K562 (cell line): ENCODE measurements around the gene ARID3C. TPM values are rescaled to one million over a fixed set of nuclear protein-coding genes. Genes with fewer than 3 reads are reported as not detected.

ENCODE experiments used
- ATAC-seq: fragments of 200-7000 bp; cut with Tn5 transposase; 3 replicates; pipeline ENCODE4 v1.9.1; 2020; ENCODE audit warnings: moderate library complexity
- BruUV-seq: library from RNA; stranded (reverse); fragments of 400-500 nt; replicated peaks from 2 replicates; lab custom pipeline; 2021; lab: Mats Ljungman, UMichigan
- CTCF ChIA-PET: fragments of 300-600 bp; formaldehyde crosslinking; extraction: SDS; loops from one replicate; lab custom pipeline; 2021; ENCODE audit warnings: low intra/inter-chr PET ratio; lab: Yijun Ruan, JAX
- POLR2A ChIA-PET: fragments of 300-600, 350-650 bp; sonication (Branson Sonifier 250); formaldehyde crosslinking; extraction: SDS; loops from one replicate; lab custom pipeline; 2021; ENCODE audit warnings: antibody characterized with exemption, inconsistent platforms; lab: Yijun Ruan, JAX
- DNase-seq, 4 experiments: peaks; one replicate each; pipeline versions ENCODE4 v3.0.0 to v3.0.0-alpha.2; 2011 to 2018; ENCODE audit warnings: low spot score in 3 of 4, mixed read lengths in 3 of 4; ENCODE audit errors: extremely low read depth in 1 of 4
- FAIRE-seq: peaks from 2 replicates; lab custom pipeline; 2011; peaks lifted over from hg19 to GRCh38; lab: Jason Lieb, UNC
- H2AFZ ChIP-seq: 2 replicates; pipeline ENCODE4 v1.6.0; 2011; ENCODE audit warnings: low read depth, low read length, control low read depth, inconsistent platforms
- H3K27ac ChIP-seq: fragments of 200-600 bp; 3 replicates; pipeline ENCODE4 v1.8.0; 2011; ENCODE audit warnings: low read depth, mild to moderate bottlenecking, control low read depth, inconsistent platforms, low read length, moderate library complexity, mixed read lengths; ENCODE audit errors: extremely low read depth
- H3K27me3 ChIP-seq, 2 experiments: fragments of 300-600 bp in 1 of 2; 2 replicates in 1 of 2; 3 replicates in 1 of 2; pipeline versions ENCODE4 v1.6.0 to v1.8.0; 2011; ENCODE audit warnings: inconsistent platforms in 2 of 2, low read length in 2 of 2, mild to moderate bottlenecking in 1 of 2, mixed read lengths in 1 of 2, moderate library complexity in 1 of 2; ENCODE audit not compliant: control insufficient read depth in 2 of 2, insufficient read depth in 2 of 2
- H3K36me3 ChIP-seq: fragments of 300-600 bp; 3 replicates; pipeline ENCODE4 v1.8.0; 2011; ENCODE audit warnings: mild to moderate bottlenecking, low read length, inconsistent platforms; ENCODE audit not compliant: control insufficient read depth, insufficient read depth
- H3K4me1 ChIP-seq, 2 experiments: fragments of 200-600 bp in 1 of 2; replicated peaks in 1 of 2; 2 replicates in 1 of 2; 3 replicates in 1 of 2; pipeline versions ENCODE4 v1.5.1 to v1.8.0; 2011; ENCODE audit warnings: inconsistent platforms in 2 of 2, low read length in 2 of 2, mild to moderate bottlenecking in 1 of 2, mixed read lengths in 1 of 2, moderate library complexity in 1 of 2; ENCODE audit not compliant: control insufficient read depth in 2 of 2, insufficient read depth in 2 of 2
- H3K4me2 ChIP-seq: 2 replicates; pipeline ENCODE4 v1.6.1; 2011; ENCODE audit warnings: low read length, control low read depth, inconsistent platforms, mixed read lengths; ENCODE audit not compliant: insufficient read depth
- H3K4me3 ChIP-seq: fragments of 200-600 bp; sonication (generic), shearing (Covaris generic); 2 replicates; pipeline ENCODE4 v1.5.1; 2016; ENCODE audit warnings: control low read depth, inconsistent platforms
- H3K79me2 ChIP-seq: fragments of 200-600 bp; 3 replicates; pipeline ENCODE4 v1.8.0; 2011; ENCODE audit warnings: low read length, inconsistent platforms; ENCODE audit not compliant: control insufficient read depth, insufficient read depth
- H3K9ac ChIP-seq, 2 experiments: 2 replicates each; pipeline versions ENCODE4 v1.6.0 to v1.6.1; 2011; ENCODE audit warnings: low read depth in 2 of 2, low read length in 2 of 2, control low read depth in 1 of 2, inconsistent platforms in 1 of 2, mild to moderate bottlenecking in 1 of 2, mixed read lengths in 1 of 2; ENCODE audit not compliant: insufficient read depth in 1 of 2
- H3K9me1 ChIP-seq: one replicate; pipeline ENCODE4 v1.6.0; 2011; ENCODE audit warnings: inconsistent platforms, mild to moderate bottlenecking, low read length, moderate library complexity; ENCODE audit not compliant: control insufficient read depth, insufficient read depth
- H3K9me3 ChIP-seq: replicated peaks from 2 replicates; pipeline ENCODE4 v1.5.1; 2011; ENCODE audit warnings: low read depth, low read length, inconsistent platforms; ENCODE audit not compliant: control insufficient read depth, insufficient read depth
- H4K20me1 ChIP-seq: replicated peaks from 2 replicates; pipeline ENCODE4 v1.6.1; 2011; ENCODE audit warnings: low read length, inconsistent platforms, mixed read lengths; ENCODE audit not compliant: control insufficient read depth, insufficient read depth
- MYC ChIP-seq, 2 experiments: fragments of 250-450 bp in 1 of 2; sonication (Bioruptor Pico) in 1 of 2; IDR thresholded peaks; 2 replicates each; pipeline versions ENCODE4 v1.5.1 to v1.6.1; 2012 to 2021; ENCODE audit warnings: low read depth in 2 of 2, borderline replicate concordance in 1 of 2, improper control_type of control experiment in 1 of 2, low read length in 1 of 2, mild to moderate bottlenecking in 1 of 2, moderate library complexity in 1 of 2
- ZNF431 ChIP-seq: sonication (generic); formaldehyde crosslinking; IDR thresholded peaks from 2 replicates; pipeline ENCODE4 v1.8.0; 2022; ENCODE audit warnings: mild to moderate bottlenecking, missing genetic modification reagents
- WGBS: fragments of 100-300 bp; shearing (Covaris generic); methylation state at CpG from one replicate; pipeline ENCODE4 v1.1.6; 2016; ENCODE audit warnings: low coverage, mixed read lengths; ENCODE audit not compliant: insufficient coverage; ENCODE audit errors: missing lambda C conversion rate; 5-methylcytosine and 5-hydroxymethylcytosine counted together
- in situ Hi-C: fragments of 300-500 bp; cut with MboI; formaldehyde crosslinking; loops from 4 replicates; pipeline ENCODE4 v1.15.0; 2018; ENCODE audit warnings: inconsistent platforms, mixed read lengths
- intact Hi-C: fragments of 100-400 bp; cut with micrococcal nuclease; formaldehyde crosslinking; loops from 2 replicates; pipeline ENCODE4 v1.14.2; 2022
- polyA plus RNA-seq, 8 experiments: library from polyadenylated mRNA; depleted of rRNA in 4 of 8; stranded (reverse) in 5 of 8; unstranded in 3 of 8; fragments of >200 nt; fragmentation: Nextera tagmentation in 2 of 8; fragmentation: Illumina TruSeq in 1 of 8; extraction: Ambion mirVana in 2 of 8; extraction: Trizol in 1 of 8; gene quantifications; 2 replicates each; pipeline versions ENCODE4 v1.2.1 to v1.2.3, GENCODE V29; 2011 to 2014; ENCODE audit warnings: inconsistent platforms in 1 of 8, missing spikeins in 1 of 8
- total RNA-seq, 7 experiments: library from RNA; depleted of rRNA in 6 of 7; stranded (reverse); fragments of >200 nt in 6 of 7; fragmentation: Illumina TruSeq in 2 of 7; extraction: Trizol in 2 of 7; gene quantifications; 2 replicates each; pipeline versions ENCODE4 v1.2.1 to v1.2.3, GENCODE V29; 2011 to 2021; ENCODE audit warnings: low replicate concordance in 1 of 7
- TF ChIP-seq, protein P1 (sequence below): fragments of 250-450 bp; sonication (Bioruptor Pico); IDR thresholded peaks from 2 replicates; pipeline ENCODE4 v1.4.0; 2020
- TF ChIP-seq, protein P2 (sequence below), 2 experiments: fragments of 450-650 bp; IDR thresholded peaks; 2 replicates each; pipeline ENCODE4 v1.6.1; 2016
- TF ChIP-seq, protein P3 (sequence below): fragments of 450-650 bp; IDR thresholded peaks from 2 replicates; pipeline ENCODE4 v1.6.1; 2016; ENCODE audit warnings: mild to moderate bottlenecking
- TF ChIP-seq, protein P4 (sequence below), 2 experiments: fragments of 450-650 bp; conservative IDR thresholded peaks; 2 replicates each; pipeline ENCODE4 v1.6.1; 2017; ENCODE audit warnings: mild to moderate bottlenecking in 2 of 2, moderate library complexity in 2 of 2

The ARID3C gene
- total and polyA plus RNA-seq, 9 of the 15 experiments (the other 6 are each of a cell fraction or from before 2014, with no cell fraction given): not detected

DNA sequence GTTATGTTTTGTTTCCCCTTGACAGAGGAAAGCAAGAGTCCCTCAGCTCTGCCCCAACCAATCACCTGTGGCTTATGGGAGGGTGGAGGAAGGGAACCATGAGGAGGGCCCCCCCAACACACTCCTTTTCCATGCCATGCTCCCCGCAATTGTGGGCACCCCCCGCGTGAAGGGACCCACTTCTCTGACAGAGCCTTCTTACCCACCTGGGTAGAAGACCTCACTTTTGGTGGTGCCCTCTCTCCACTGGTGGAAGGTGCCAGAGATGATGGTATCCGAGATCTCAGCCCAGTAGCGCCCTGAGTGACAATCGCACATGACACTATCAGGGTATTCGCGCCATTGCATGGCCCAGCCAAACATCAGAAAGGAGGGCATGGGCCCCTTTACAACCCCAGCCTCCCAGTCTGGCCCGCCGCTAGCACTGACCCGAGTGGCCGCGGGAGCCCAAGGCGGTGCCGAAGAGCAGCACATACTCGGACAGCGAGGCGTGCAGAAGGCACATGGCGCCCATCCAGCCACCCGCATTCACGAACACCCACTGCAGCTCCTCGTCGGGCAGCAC is 8.0 kb upstream of the ARID3C start:
- in situ Hi-C loops (no loop called here), intact Hi-C loops (no loop called here)
- H3K27ac ChIP-seq: peak overlapping the region; percentile 65
- POLR2A ChIA-PET: interaction anchor here (1.0 to 1.7 kb wide), 2 partner anchors 9 to 18 kb away, joined by 4 to 6 read pairs; partner anchors contain the start of gene GALT
- 0 out of 2 replicates have a peak, but pooled peaks cover 4% of the 10 kb centered on the region for H4K20me1 ChIP-seq
- peak overlapping the region; percentile 92 for H2AFZ ChIP-seq
- H3K36me3 ChIP-seq: peaks cover 14% of the 10 kb centered on the region; the same call in 1 of the 3 replicates
- peak overlapping the region; percentile 54 for H3K4me3 ChIP-seq
- CTCF ChIA-PET: no interaction called here
- ATAC-seq: peak; percentile 5; the same call in 2 of the 3 replicates
- peaks cover 18% of the 10 kb centered on the region for H3K79me2 ChIP-seq
- WGBS: 34% methylated on average over 3 of the region's 23 CpGs
- H3K4me1 ChIP-seq: peaks cover 5 to 23% of the 10 kb centered on the region in 2 experiments; a peak in 4 of 5 replicates
- peak overlapping the region; percentile 82 for H3K4me2 ChIP-seq
- no peaks in the 10 kb centered on the region for H3K9me1 ChIP-seq
- H3K9me3 ChIP-seq: no peaks in the 10 kb centered on the region
- H3K9ac ChIP-seq: peak overlapping the region; percentile 73 to 96
- no TSS peak for BruUV-seq
- FAIRE-seq: no peak
- no peaks in the 10 kb centered on the region for H3K27me3 ChIP-seq
- peak in 1 of 4 experiments; percentile 16 for DNase-seq
- TF ChIP-seq, protein P1, sequence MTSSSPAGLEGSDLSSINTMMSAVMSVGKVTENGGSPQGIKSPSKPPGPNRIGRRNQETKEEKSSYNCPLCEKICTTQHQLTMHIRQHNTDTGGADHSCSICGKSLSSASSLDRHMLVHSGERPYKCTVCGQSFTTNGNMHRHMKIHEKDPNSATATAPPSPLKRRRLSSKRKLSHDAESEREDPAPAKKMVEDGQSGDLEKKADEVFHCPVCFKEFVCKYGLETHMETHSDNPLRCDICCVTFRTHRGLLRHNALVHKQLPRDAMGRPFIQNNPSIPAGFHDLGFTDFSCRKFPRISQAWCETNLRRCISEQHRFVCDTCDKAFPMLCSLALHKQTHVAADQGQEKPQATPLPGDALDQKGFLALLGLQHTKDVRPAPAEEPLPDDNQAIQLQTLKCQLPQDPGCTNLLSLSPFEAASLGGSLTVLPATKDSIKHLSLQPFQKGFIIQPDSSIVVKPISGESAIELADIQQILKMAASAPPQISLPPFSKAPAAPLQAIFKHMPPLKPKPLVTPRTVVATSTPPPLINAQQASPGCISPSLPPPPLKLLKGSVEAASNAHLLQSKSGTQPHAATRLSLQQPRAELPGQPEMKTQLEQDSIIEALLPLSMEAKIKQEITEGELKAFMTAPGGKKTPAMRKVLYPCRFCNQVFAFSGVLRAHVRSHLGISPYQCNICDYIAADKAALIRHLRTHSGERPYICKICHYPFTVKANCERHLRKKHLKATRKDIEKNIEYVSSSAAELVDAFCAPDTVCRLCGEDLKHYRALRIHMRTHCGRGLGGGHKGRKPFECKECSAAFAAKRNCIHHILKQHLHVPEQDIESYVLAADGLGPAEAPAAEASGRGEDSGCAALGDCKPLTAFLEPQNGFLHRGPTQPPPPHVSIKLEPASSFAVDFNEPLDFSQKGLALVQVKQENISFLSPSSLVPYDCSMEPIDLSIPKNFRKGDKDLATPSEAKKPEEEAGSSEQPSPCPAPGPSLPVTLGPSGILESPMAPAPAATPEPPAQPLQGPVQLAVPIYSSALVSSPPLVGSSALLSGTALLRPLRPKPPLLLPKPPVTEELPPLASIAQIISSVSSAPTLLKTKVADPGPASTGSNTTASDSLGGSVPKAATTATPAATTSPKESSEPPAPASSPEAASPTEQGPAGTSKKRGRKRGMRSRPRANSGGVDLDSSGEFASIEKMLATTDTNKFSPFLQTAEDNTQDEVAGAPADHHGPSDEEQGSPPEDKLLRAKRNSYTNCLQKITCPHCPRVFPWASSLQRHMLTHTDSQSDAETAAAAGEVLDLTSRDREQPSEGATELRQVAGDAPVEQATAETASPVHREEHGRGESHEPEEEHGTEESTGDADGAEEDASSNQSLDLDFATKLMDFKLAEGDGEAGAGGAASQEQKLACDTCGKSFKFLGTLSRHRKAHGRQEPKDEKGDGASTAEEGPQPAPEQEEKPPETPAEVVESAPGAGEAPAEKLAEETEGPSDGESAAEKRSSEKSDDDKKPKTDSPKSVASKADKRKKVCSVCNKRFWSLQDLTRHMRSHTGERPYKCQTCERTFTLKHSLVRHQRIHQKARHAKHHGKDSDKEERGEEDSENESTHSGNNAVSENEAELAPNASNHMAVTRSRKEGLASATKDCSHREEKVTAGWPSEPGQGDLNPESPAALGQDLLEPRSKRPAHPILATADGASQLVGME (CRISPR knock-in tag): no peak
- TF ChIP-seq ZNF431 (CRISPR knock-in tag) (no peak), MYC (IDR thresholded peaks at IDR 0.05; ENCODE audit: low read depth, low read length) (peak; percentile 20; the same call in 1 of the 2 replicates), MYC (CRISPR knock-in tag; IDR thresholded peaks at IDR 0.05; ENCODE audit: borderline replicate concordance, low read depth) (no peak)
- TF ChIP-seq, protein P2, sequence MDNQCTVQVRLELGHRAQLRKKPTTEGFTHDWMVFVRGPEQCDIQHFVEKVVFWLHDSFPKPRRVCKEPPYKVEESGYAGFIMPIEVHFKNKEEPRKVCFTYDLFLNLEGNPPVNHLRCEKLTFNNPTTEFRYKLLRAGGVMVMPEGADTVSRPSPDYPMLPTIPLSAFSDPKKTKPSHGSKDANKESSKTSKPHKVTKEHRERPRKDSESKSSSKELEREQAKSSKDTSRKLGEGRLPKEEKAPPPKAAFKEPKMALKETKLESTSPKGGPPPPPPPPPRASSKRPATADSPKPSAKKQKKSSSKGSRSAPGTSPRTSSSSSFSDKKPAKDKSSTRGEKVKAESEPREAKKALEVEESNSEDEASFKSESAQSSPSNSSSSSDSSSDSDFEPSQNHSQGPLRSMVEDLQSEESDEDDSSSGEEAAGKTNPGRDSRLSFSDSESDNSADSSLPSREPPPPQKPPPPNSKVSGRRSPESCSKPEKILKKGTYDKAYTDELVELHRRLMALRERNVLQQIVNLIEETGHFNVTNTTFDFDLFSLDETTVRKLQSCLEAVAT (IDR thresholded peaks at IDR 0.05): no peak
- TF ChIP-seq, protein P3, sequence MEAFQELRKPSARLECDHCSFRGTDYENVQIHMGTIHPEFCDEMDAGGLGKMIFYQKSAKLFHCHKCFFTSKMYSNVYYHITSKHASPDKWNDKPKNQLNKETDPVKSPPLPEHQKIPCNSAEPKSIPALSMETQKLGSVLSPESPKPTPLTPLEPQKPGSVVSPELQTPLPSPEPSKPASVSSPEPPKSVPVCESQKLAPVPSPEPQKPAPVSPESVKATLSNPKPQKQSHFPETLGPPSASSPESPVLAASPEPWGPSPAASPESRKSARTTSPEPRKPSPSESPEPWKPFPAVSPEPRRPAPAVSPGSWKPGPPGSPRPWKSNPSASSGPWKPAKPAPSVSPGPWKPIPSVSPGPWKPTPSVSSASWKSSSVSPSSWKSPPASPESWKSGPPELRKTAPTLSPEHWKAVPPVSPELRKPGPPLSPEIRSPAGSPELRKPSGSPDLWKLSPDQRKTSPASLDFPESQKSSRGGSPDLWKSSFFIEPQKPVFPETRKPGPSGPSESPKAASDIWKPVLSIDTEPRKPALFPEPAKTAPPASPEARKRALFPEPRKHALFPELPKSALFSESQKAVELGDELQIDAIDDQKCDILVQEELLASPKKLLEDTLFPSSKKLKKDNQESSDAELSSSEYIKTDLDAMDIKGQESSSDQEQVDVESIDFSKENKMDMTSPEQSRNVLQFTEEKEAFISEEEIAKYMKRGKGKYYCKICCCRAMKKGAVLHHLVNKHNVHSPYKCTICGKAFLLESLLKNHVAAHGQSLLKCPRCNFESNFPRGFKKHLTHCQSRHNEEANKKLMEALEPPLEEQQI: no peak
- TF ChIP-seq, protein P4, sequence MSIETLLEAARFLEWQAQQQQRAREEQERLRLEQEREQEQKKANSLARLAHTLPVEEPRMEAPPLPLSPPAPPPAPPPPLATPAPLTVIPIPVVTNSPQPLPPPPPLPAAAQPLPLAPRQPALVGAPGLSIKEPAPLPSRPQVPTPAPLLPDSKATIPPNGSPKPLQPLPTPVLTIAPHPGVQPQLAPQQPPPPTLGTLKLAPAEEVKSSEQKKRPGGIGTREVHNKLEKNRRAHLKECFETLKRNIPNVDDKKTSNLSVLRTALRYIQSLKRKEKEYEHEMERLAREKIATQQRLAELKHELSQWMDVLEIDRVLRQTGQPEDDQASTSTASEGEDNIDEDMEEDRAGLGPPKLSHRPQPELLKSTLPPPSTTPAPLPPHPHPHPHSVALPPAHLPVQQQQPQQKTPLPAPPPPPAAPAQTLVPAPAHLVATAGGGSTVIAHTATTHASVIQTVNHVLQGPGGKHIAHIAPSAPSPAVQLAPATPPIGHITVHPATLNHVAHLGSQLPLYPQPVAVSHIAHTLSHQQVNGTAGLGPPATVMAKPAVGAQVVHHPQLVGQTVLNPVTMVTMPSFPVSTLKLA (conservative IDR thresholded peaks at IDR 0.05): 0 out of 4 replicates have a peak, but pooled peaks of 1 of the 2 experiments have one; percentile 24
